Sigmoid colon (tissue), 4 donors: ENCODE data around the gene GMEB2.

Source experiments
- POLR2A ChIP-seq, 2 donors: fragments of 450-650 bp; IDR thresholded peaks; one replicate each; pipeline ENCODE4 v1.6.1; 2016; ENCODE audit warnings: antibody characterized with exemption in 2 of 2, mild to moderate bottlenecking in 2 of 2, moderate library complexity in 2 of 2
- POLR2AphosphoS5 ChIP-seq, 4 donors: sonication (generic); formaldehyde crosslinking; IDR thresholded peaks; one replicate each; pipeline ENCODE4 v1.6.1; 2017; ENCODE audit warnings: antibody characterized with exemption in 4 of 4
- TF ChIP-seq, protein P1 (sequence below), 4 experiments: fragments of 450-650 bp in 3 of 4; fragments of 200-600 bp in 1 of 4; IDR thresholded peaks; one replicate each; pipeline ENCODE4 v1.5.1; 2016 to 2019; ENCODE audit warnings: antibody characterized with exemption in 4 of 4, mild to moderate bottlenecking in 3 of 4, moderate library complexity in 2 of 4

DNA sequence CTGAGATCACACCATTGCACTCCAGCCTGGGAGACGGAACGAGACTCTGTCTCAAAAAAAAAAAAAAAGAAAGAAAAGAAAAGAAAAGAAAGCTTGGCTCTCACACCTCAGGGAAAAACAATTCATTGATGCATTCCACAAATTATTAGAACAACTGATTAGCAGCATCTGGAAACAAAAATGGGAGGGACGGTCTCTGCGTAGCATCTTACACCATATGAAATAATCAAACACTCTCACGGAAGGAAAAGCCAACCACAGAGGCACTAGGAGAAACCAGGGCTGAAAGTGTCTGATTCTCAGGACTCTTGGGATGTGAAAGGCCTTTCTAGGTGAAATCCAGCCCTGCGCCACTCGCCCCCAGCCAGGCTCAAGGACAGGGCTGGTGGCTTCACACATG lies 50.6 kb downstream of the GMEB2 start:
- TF ChIP-seq POLR2AphosphoS5 (IDR thresholded peaks at IDR 0.05) (no peak), POLR2A (IDR thresholded peaks at IDR 0.05) (no peak)
- TF ChIP-seq, protein P1, sequence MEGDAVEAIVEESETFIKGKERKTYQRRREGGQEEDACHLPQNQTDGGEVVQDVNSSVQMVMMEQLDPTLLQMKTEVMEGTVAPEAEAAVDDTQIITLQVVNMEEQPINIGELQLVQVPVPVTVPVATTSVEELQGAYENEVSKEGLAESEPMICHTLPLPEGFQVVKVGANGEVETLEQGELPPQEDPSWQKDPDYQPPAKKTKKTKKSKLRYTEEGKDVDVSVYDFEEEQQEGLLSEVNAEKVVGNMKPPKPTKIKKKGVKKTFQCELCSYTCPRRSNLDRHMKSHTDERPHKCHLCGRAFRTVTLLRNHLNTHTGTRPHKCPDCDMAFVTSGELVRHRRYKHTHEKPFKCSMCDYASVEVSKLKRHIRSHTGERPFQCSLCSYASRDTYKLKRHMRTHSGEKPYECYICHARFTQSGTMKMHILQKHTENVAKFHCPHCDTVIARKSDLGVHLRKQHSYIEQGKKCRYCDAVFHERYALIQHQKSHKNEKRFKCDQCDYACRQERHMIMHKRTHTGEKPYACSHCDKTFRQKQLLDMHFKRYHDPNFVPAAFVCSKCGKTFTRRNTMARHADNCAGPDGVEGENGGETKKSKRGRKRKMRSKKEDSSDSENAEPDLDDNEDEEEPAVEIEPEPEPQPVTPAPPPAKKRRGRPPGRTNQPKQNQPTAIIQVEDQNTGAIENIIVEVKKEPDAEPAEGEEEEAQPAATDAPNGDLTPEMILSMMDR (IDR thresholded peaks at IDR 0.05): no peak
